Upper lobe of left lung (tissue), 4 donors: ENCODE data around the gene ZNF593OS.

Source experiments
- EP300 ChIP-seq, 4 donors: sonication (generic); formaldehyde crosslinking; IDR thresholded peaks; one replicate each; pipeline ENCODE4 v1.5.1; 2017; ENCODE audit warnings: antibody characterized with exemption in 4 of 4, control low read depth in 2 of 4
- POLR2A ChIP-seq, 4 donors: fragments of 450-650 bp; IDR thresholded peaks; one replicate each; pipeline ENCODE4 v1.5.1; 2016 to 2017; ENCODE audit warnings: antibody characterized with exemption in 4 of 4, mild to moderate bottlenecking in 2 of 4
- POLR2AphosphoS5 ChIP-seq, 2 donors: sonication (generic); formaldehyde crosslinking; IDR thresholded peaks; one replicate each; pipeline ENCODE4 v1.5.1; 2017; ENCODE audit warnings: antibody characterized with exemption in 2 of 2
- TF ChIP-seq, protein P1 (sequence below), 6 experiments: fragments of 450-650 bp in 4 of 6; fragments of 200-600 bp in 2 of 6; sonication (generic) in 2 of 6; IDR thresholded peaks; one replicate each; pipeline ENCODE4 v1.5.1; 2016 to 2019; ENCODE audit warnings: antibody characterized with exemption in 6 of 6

- peak in 1 of 2 donors; percentile 42 for TF ChIP-seq POLR2AphosphoS5 (IDR thresholded peaks at IDR 0.05)
- TF ChIP-seq, protein P1, sequence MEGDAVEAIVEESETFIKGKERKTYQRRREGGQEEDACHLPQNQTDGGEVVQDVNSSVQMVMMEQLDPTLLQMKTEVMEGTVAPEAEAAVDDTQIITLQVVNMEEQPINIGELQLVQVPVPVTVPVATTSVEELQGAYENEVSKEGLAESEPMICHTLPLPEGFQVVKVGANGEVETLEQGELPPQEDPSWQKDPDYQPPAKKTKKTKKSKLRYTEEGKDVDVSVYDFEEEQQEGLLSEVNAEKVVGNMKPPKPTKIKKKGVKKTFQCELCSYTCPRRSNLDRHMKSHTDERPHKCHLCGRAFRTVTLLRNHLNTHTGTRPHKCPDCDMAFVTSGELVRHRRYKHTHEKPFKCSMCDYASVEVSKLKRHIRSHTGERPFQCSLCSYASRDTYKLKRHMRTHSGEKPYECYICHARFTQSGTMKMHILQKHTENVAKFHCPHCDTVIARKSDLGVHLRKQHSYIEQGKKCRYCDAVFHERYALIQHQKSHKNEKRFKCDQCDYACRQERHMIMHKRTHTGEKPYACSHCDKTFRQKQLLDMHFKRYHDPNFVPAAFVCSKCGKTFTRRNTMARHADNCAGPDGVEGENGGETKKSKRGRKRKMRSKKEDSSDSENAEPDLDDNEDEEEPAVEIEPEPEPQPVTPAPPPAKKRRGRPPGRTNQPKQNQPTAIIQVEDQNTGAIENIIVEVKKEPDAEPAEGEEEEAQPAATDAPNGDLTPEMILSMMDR (IDR thresholded peaks at IDR 0.05): peak in 1 of 6 experiments; percentile 38
- peak in 2 of 4 donors; percentile 40 to 66 for TF ChIP-seq POLR2A (IDR thresholded peaks at IDR 0.05)
- TF ChIP-seq EP300 (IDR thresholded peaks at IDR 0.05): no peak
These were observed 5.6 kb upstream of the ZNF593OS start, which contains the start of gene CNKSR1 for GRCh38 chr1:26177182-26177684.
